AG09309 (cell line): ENCODE results near the gene SH3RF2.

Experiments used
- DNase-seq: peaks from one replicate; pipeline ENCODE4 v3.0.0-alpha.2; 2010; ENCODE audit warnings: low read depth
- H3K4me3 ChIP-seq: 2 replicates; pipeline ENCODE4 v1.5.1; 2011; ENCODE audit warnings: mild to moderate bottlenecking, low read depth, low read length, moderate library complexity; ENCODE audit not compliant: control insufficient read depth
- TF ChIP-seq, protein P1 (sequence below): IDR thresholded peaks from 2 replicates; pipeline ENCODE4 v1.5.1; 2011; ENCODE audit warnings: mild to moderate bottlenecking, low read depth, low read length, inconsistent platforms; ENCODE audit not compliant: insufficient read depth, control insufficient read depth; ENCODE audit errors: missing control alignments

SH3RF2 gene

DNA sequence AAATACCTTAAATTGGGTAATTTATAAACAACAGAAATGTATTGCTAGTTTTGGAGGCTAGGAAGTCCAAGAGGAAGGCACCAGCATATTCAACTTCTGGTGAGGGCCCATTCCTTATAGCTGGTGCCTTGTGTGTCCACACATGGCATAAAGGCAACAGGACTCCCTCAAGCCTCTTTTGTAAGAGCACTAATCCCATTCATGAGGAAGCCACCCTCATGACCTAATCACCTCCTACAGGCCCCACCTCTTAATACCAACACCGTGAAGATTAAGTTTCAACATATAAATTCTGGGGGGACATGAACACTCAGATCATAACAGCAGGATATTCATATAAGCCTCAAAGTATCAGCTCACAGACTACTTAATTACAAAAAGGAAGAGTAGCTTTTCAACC is 173.0 kb downstream of the SH3RF2 start:
- no peak for DNase-seq
- TF ChIP-seq, protein P1, sequence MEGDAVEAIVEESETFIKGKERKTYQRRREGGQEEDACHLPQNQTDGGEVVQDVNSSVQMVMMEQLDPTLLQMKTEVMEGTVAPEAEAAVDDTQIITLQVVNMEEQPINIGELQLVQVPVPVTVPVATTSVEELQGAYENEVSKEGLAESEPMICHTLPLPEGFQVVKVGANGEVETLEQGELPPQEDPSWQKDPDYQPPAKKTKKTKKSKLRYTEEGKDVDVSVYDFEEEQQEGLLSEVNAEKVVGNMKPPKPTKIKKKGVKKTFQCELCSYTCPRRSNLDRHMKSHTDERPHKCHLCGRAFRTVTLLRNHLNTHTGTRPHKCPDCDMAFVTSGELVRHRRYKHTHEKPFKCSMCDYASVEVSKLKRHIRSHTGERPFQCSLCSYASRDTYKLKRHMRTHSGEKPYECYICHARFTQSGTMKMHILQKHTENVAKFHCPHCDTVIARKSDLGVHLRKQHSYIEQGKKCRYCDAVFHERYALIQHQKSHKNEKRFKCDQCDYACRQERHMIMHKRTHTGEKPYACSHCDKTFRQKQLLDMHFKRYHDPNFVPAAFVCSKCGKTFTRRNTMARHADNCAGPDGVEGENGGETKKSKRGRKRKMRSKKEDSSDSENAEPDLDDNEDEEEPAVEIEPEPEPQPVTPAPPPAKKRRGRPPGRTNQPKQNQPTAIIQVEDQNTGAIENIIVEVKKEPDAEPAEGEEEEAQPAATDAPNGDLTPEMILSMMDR, result no peak
- H3K4me3 ChIP-seq, result no peak overlapping the region

DNA sequence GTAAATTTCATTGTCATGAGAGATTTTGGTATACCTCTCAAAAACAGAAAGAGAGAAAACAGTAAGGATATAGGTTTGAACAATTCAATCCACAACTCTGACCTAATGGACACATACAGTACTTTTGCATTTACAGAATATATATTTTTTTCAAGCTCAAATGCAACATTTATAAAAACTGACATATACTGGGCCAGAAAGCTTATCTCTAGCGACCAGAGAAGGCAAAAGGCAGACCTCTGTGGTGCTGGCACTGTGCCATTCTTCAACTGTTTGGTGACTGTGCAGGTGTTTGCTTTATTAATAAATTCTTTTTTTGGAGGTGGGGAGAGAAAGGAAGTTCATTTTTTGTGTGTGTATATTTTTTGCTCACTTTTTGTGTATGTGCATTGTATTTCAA is 175.0 kb downstream of the SH3RF2 start:
- H3K4me3 ChIP-seq, result no peak overlapping the region
- TF ChIP-seq, protein P1, result no peak
- no peak for DNase-seq

DNA sequence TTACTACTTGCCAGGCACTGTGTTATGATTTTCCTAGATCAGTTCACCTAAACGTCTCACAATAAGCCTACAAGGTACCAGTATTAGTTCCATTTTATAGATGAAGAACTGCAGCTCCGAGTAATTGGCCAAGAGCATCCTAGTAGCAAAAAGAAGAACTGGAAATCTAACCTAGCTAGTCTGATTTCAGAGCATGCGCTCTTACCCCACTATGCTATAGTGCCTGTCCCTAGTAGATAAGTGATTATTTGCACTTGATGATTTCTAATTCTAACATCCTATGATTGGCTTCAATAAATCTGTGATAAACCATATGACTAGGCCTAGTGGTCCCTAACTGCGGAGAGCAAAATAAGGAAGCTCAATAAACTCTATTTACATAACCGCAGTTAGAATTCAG is 176.1 kb downstream of the SH3RF2 start:
- TF ChIP-seq, protein P1, result no peak
- DNase-seq, result no peak
- no peak overlapping the region for H3K4me3 ChIP-seq
